HepG2 (cell line): ENCODE data around the gene PODN. TPM values are rescaled to one million over a fixed set of nuclear protein-coding genes. Genes with fewer than 3 reads are reported as not detected.
A peak's percentile ranks its signal among the peaks of the same experiment; 100 is the strongest.

Source experiments
- ARNTL ChIP-seq: sonication (generic); formaldehyde crosslinking; IDR thresholded peaks from 2 replicates; pipeline ENCODE4 v1.4.0; 2020; ENCODE audit warnings: mild to moderate bottlenecking, missing genetic modification reagents
- BHLHE40 ChIP-seq: IDR thresholded peaks from 2 replicates; pipeline ENCODE4 v1.6.1; 2011; ENCODE audit warnings: low read length, improper control_type of control experiment
- BRCA1 ChIP-seq: sonication (generic); formaldehyde crosslinking; IDR thresholded peaks from 2 replicates; pipeline ENCODE4 v1.4.0; 2020; ENCODE audit warnings: missing genetic modification reagents
- DNMT1 ChIP-seq: sonication (generic); formaldehyde crosslinking; IDR thresholded peaks from 2 replicates; pipeline ENCODE4 v1.5.1; 2020; ENCODE audit warnings: mild to moderate bottlenecking, missing genetic modification reagents
- GTF3A ChIP-seq: sonication (generic); formaldehyde crosslinking; conservative IDR thresholded peaks from 2 replicates; pipeline ENCODE4 v1.4.0; 2020; ENCODE audit warnings: mild to moderate bottlenecking, missing genetic modification reagents
- KLF6 ChIP-seq: IDR thresholded peaks from 2 replicates; pipeline ENCODE4 v1.8.0; 2016; ENCODE audit warnings: missing biosample characterization, missing genetic modification reagents
- SMAD3 ChIP-seq: sonication (generic); formaldehyde crosslinking; IDR thresholded peaks from 2 replicates; pipeline ENCODE4 v1.4.0; 2020; ENCODE audit warnings: missing genetic modification reagents
- ZNF615 ChIP-seq: sonication (generic); formaldehyde crosslinking; IDR thresholded peaks from 2 replicates; pipeline ENCODE4 v1.5.0; 2020; ENCODE audit warnings: mild to moderate bottlenecking, missing genetic modification reagents, borderline replicate concordance
- ZNF761 ChIP-seq: sonication (generic); formaldehyde crosslinking; conservative IDR thresholded peaks from 2 replicates; pipeline ENCODE4 v1.4.0; 2020; ENCODE audit warnings: mild to moderate bottlenecking, missing genetic modification reagents
- ZNF775 ChIP-seq: sonication (generic); formaldehyde crosslinking; IDR thresholded peaks from 2 replicates; pipeline ENCODE4 v1.4.0; 2020; ENCODE audit warnings: missing genetic modification reagents, mild to moderate bottlenecking, moderate library complexity, borderline replicate concordance
- ZSCAN22 ChIP-seq: sonication (generic); formaldehyde crosslinking; IDR thresholded peaks from 2 replicates; pipeline ENCODE4 v1.4.0; 2020; ENCODE audit warnings: mild to moderate bottlenecking, missing genetic modification reagents
- polyA plus RNA-seq, 8 experiments: library from polyadenylated mRNA; depleted of rRNA in 3 of 8; stranded (reverse) in 7 of 8; unstranded in 1 of 8; fragments of >200 nt; fragmentation: Illumina TruSeq in 4 of 8; extraction: Trizol in 4 of 8; gene quantifications; 2 replicates each; pipeline versions ENCODE4 v1.2.1 to v1.2.3, GENCODE V29; 2011 to 2016; ENCODE audit warnings: low read depth in 4 of 8, missing spikeins in 1 of 8, mixed read lengths in 1 of 8; ENCODE audit not compliant: insufficient read depth in 1 of 8
- total RNA-seq, 5 experiments: library from RNA; depleted of rRNA; stranded (reverse); fragments of >200 nt; fragmentation: Illumina TruSeq; extraction: Trizol; gene quantifications; 2 replicates each; pipeline ENCODE4 v1.2.3, GENCODE V29; 2016; ENCODE audit warnings: low read depth in 1 of 5
- TF ChIP-seq, protein P1 (sequence below), 2 experiments: sonication (generic) in 1 of 2; formaldehyde crosslinking in 1 of 2; IDR thresholded peaks; 2 replicates each; pipeline versions ENCODE4 v1.5.1 to v1.6.1; 2011 to 2020; ENCODE audit warnings: borderline replicate concordance in 1 of 2, low read depth in 1 of 2, low read length in 1 of 2, mild to moderate bottlenecking in 1 of 2, missing genetic modification reagents in 1 of 2, moderate library complexity in 1 of 2
- TF ChIP-seq, protein P2 (sequence below): IDR thresholded peaks from 2 replicates; pipeline ENCODE4 v1.6.1; 2016; ENCODE audit warnings: low read depth
- TF ChIP-seq, protein P3 (sequence below): IDR thresholded peaks from 2 replicates; pipeline ENCODE4 v1.6.1; 2016; ENCODE audit warnings: control low read depth
- TF ChIP-seq, protein P4 (sequence below): sonication (generic); formaldehyde crosslinking; IDR thresholded peaks from 2 replicates; pipeline ENCODE4 v1.4.0; 2020; ENCODE audit warnings: missing genetic modification reagents, borderline replicate concordance
- TF ChIP-seq, protein P5 (sequence below): sonication (generic); formaldehyde crosslinking; conservative IDR thresholded peaks from 2 replicates; pipeline ENCODE4 v1.8.0; 2022; ENCODE audit warnings: missing genetic modification reagents
- TF ChIP-seq, protein P6 (sequence below): sonication (generic); IDR thresholded peaks from 2 replicates; pipeline ENCODE4 v1.6.1; 2016; ENCODE audit warnings: low read depth, borderline replicate concordance

Gene PODN
- total and polyA plus RNA-seq, 2 of the 13 experiments (the other 11 are each of a cell fraction or from before 2014, with no cell fraction given) = 0.13 TPM; not detected in 1

GRCh38 chr1:53014791-53015507, 47.1 kb upstream of the PODN start (continued):
- TF ChIP-seq, protein P1, sequence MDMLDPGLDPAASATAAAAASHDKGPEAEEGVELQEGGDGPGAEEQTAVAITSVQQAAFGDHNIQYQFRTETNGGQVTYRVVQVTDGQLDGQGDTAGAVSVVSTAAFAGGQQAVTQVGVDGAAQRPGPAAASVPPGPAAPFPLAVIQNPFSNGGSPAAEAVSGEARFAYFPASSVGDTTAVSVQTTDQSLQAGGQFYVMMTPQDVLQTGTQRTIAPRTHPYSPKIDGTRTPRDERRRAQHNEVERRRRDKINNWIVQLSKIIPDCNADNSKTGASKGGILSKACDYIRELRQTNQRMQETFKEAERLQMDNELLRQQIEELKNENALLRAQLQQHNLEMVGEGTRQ (IDR thresholded peaks at IDR 0.05; ENCODE audit: low read depth, low read length) = no peak
- TF ChIP-seq, protein P1 (CRISPR knock-in tag; IDR thresholded peaks at IDR 0.05; ENCODE audit: borderline replicate concordance) = no peak
- TF ChIP-seq ZNF615 (CRISPR knock-in tag) = no peak
- TF ChIP-seq, protein P2, sequence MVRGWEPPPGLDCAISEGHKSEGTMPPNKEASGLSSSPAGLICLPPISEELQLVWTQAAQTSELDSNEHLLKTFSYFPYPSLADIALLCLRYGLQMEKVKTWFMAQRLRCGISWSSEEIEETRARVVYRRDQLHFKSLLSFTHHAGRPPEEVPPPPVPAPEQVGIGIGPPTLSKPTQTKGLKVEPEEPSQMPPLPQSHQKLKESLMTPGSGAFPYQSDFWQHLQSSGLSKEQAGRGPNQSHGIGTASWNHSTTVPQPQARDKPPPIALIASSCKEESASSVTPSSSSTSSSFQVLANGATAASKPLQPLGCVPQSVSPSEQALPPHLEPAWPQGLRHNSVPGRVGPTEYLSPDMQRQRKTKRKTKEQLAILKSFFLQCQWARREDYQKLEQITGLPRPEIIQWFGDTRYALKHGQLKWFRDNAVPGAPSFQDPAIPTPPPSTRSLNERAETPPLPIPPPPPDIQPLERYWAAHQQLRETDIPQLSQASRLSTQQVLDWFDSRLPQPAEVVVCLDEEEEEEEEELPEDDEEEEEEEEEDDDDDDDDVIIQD (CRISPR knock-in tag) = peak; percentile 80
- TF ChIP-seq, protein P3, sequence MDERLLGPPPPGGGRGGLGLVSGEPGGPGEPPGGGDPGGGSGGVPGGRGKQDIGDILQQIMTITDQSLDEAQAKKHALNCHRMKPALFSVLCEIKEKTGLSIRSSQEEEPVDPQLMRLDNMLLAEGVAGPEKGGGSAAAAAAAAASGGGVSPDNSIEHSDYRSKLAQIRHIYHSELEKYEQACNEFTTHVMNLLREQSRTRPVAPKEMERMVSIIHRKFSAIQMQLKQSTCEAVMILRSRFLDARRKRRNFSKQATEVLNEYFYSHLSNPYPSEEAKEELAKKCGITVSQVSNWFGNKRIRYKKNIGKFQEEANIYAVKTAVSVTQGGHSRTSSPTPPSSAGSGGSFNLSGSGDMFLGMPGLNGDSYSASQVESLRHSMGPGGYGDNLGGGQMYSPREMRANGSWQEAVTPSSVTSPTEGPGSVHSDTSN = 0 out of 2 replicates have a peak, but pooled peaks have one; percentile 37
- no peak for TF ChIP-seq ZNF775 (CRISPR knock-in tag)
- no peak for TF ChIP-seq ZSCAN22 (CRISPR knock-in tag)
- TF ChIP-seq DNMT1 = no peak
- TF ChIP-seq, protein P4, sequence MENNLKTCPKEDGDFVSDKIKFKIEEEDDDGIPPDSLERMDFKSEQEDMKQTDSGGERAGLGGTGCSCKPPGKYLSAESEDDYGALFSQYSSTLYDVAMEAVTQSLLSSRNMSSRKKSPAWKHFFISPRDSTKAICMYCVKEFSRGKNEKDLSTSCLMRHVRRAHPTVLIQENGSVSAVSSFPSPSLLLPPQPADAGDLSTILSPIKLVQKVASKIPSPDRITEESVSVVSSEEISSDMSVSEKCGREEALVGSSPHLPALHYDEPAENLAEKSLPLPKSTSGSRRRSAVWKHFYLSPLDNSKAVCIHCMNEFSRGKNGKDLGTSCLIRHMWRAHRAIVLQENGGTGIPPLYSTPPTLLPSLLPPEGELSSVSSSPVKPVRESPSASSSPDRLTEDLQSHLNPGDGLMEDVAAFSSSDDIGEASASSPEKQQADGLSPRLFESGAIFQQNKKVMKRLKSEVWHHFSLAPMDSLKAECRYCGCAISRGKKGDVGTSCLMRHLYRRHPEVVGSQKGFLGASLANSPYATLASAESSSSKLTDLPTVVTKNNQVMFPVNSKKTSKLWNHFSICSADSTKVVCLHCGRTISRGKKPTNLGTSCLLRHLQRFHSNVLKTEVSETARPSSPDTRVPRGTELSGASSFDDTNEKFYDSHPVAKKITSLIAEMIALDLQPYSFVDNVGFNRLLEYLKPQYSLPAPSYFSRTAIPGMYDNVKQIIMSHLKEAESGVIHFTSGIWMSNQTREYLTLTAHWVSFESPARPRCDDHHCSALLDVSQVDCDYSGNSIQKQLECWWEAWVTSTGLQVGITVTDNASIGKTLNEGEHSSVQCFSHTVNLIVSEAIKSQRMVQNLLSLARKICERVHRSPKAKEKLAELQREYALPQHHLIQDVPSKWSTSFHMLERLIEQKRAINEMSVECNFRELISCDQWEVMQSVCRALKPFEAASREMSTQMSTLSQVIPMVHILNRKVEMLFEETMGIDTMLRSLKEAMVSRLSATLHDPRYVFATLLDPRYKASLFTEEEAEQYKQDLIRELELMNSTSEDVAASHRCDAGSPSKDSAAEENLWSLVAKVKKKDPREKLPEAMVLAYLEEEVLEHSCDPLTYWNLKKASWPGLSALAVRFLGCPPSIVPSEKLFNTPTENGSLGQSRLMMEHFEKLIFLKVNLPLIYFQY = no peak; the same call in 1 of the 2 replicates
- TF ChIP-seq ZNF761 (CRISPR knock-in tag) = no peak
- TF ChIP-seq, protein P5, sequence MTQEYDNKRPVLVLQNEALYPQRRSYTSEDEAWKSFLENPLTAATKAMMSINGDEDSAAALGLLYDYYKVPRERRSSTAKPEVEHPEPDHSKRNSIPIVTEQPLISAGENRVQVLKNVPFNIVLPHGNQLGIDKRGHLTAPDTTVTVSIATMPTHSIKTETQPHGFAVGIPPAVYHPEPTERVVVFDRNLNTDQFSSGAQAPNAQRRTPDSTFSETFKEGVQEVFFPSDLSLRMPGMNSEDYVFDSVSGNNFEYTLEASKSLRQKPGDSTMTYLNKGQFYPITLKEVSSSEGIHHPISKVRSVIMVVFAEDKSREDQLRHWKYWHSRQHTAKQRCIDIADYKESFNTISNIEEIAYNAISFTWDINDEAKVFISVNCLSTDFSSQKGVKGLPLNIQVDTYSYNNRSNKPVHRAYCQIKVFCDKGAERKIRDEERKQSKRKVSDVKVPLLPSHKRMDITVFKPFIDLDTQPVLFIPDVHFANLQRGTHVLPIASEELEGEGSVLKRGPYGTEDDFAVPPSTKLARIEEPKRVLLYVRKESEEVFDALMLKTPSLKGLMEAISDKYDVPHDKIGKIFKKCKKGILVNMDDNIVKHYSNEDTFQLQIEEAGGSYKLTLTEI (CRISPR knock-in tag) = no peak
- TF ChIP-seq BHLHE40 = no peak
- TF ChIP-seq KLF6 = no peak
- TF ChIP-seq SMAD3 (CRISPR knock-in tag) = peak; percentile 76
- TF ChIP-seq, protein P6, sequence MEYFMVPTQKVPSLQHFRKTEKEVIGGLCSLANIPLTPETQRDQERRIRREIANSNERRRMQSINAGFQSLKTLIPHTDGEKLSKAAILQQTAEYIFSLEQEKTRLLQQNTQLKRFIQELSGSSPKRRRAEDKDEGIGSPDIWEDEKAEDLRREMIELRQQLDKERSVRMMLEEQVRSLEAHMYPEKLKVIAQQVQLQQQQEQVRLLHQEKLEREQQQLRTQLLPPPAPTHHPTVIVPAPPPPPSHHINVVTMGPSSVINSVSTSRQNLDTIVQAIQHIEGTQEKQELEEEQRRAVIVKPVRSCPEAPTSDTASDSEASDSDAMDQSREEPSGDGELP = peak; percentile 94
- no peak for TF ChIP-seq GTF3A (CRISPR knock-in tag)
- TF ChIP-seq ARNTL (CRISPR knock-in tag) = no peak
- no peak; the same call in 1 of the 2 replicates for TF ChIP-seq BRCA1 (CRISPR knock-in tag)
